MM.1S (cell line): ENCODE data around the gene MS4A7.

ENCODE experiments used
- DNase-seq: peaks from one replicate; pipeline ENCODE4 v3.0.0-alpha.2; 2015
- H2AFZ ChIP-seq: fragments of 300-600 bp; sonication (generic); 2 replicates; pipeline ENCODE4 v1.6.0; 2016; ENCODE audit warnings: antibody characterized with exemption, low read length
- H3F3A ChIP-seq: fragments of 300-600 bp; sonication (generic); 2 replicates; pipeline ENCODE4 v1.6.1; 2016; ENCODE audit warnings: mild to moderate bottlenecking, antibody characterized with exemption, low read length, moderate library complexity, mixed read lengths; ENCODE audit not compliant: insufficient read depth
- H3K27ac ChIP-seq: fragments of 300-600 bp; sonication (generic); 2 replicates; pipeline ENCODE4 v1.5.1; 2016; ENCODE audit warnings: mild to moderate bottlenecking, low read length
- H3K27me3 ChIP-seq: fragments of 300-600 bp; sonication (generic); replicated peaks from 2 replicates; pipeline ENCODE4 v1.6.0; 2016; ENCODE audit warnings: low read length; ENCODE audit not compliant: insufficient read depth
- H3K36me3 ChIP-seq: fragments of 300-600 bp; sonication (generic); replicated peaks from 2 replicates; pipeline ENCODE4 v1.6.1; 2016; ENCODE audit warnings: mild to moderate bottlenecking, low read length, mixed read lengths; ENCODE audit not compliant: insufficient read depth
- H3K4me1 ChIP-seq: fragments of 300-600 bp; sonication (generic); 2 replicates; pipeline ENCODE4 v1.6.1; 2016; ENCODE audit warnings: low read length, mixed read lengths
- H3K4me2 ChIP-seq: fragments of 300-600 bp; sonication (generic); 2 replicates; pipeline ENCODE4 v1.6.0; 2016; ENCODE audit warnings: low read depth, low read length
- H3K4me3 ChIP-seq: fragments of 300-600 bp; sonication (generic); 2 replicates; pipeline ENCODE4 v1.5.1; 2016; ENCODE audit warnings: low read length, mixed read lengths
- H3K79me2 ChIP-seq: fragments of 300-600 bp; sonication (generic); 2 replicates; pipeline ENCODE4 v1.6.1; 2016; ENCODE audit warnings: mixed run types, low read length, mixed read lengths
- H3K9ac ChIP-seq: fragments of 300-600 bp; sonication (generic); 2 replicates; pipeline ENCODE4 v1.6.1; 2016; ENCODE audit warnings: low read length, mixed read lengths
- H3K9me2 ChIP-seq: fragments of 300-600 bp; sonication (generic); replicated peaks from 2 replicates; pipeline ENCODE4 v1.6.1; 2016; ENCODE audit warnings: mild to moderate bottlenecking, low read length, mixed read lengths; ENCODE audit not compliant: insufficient read depth
- H3K9me3 ChIP-seq: fragments of 300-600 bp; sonication (generic); replicated peaks from 2 replicates; pipeline ENCODE4 v1.6.1; 2016; ENCODE audit warnings: mild to moderate bottlenecking, low read length, mixed read lengths; ENCODE audit not compliant: insufficient read depth
- H4K20me1 ChIP-seq: fragments of 300-600 bp; sonication (generic); 2 replicates; pipeline ENCODE4 v1.6.1; 2016; ENCODE audit warnings: mild to moderate bottlenecking, low read length, moderate library complexity, mixed read lengths; ENCODE audit not compliant: insufficient read depth
- CTCF ChIP-seq: fragments of 300-600 bp; sonication (generic); IDR thresholded peaks from 2 replicates; pipeline ENCODE4 v1.5.1; 2016; ENCODE audit warnings: antibody characterized with exemption, low read length, mixed read lengths
- EZH2 ChIP-seq: fragments of 300-600 bp; sonication (generic); optimal IDR thresholded peaks from 2 replicates; pipeline ENCODE3; 2017; ENCODE audit warnings: low read depth, mild to moderate bottlenecking, antibody characterized with exemption, low read length, mixed read lengths
- EZH2phosphoT487 ChIP-seq: fragments of 300-600 bp; sonication (generic); IDR thresholded peaks from 2 replicates; pipeline ENCODE4 v1.6.1; 2018; ENCODE audit warnings: antibody characterized with exemption, low read length

MS4A7 gene

GRCh38 chr11:60429272-60429671 lies 50.9 kb downstream of the MS4A7 start, which contains the start of gene MS4A5:
Gene MS4A5, plus strand, starts transcription at chr11:60429572. Its CDS starts 103 bp downstream, at chr11:60429675.
- H3K27me3 ChIP-seq: no peaks in the 10 kb centered on the region

GRCh38 chr11:60431251-60431650 lies 52.9 kb downstream of the MS4A7 start:
- Histone ChIP-seq H4K20me1 (no peaks in the 10 kb centered on the region), H3K36me3 (no peaks in the 10 kb centered on the region), H3F3A (no peaks in the 10 kb centered on the region), H2AFZ (no peak overlapping the region), H3K4me1 (no peaks in the 10 kb centered on the region), H3K4me2 (no peak overlapping the region), H3K27ac (no peak overlapping the region), H3K27me3 (no peaks in the 10 kb centered on the region), H3K9me3 (no peaks in the 10 kb centered on the region), H3K4me3 (no peak overlapping the region), H3K79me2 (no peaks in the 10 kb centered on the region), H3K9me2 (no peaks in the 10 kb centered on the region), H3K9ac (no peak overlapping the region)
- TF ChIP-seq EZH2 (no peak), CTCF (no peak), EZH2phosphoT487 (no peak)
- no peak for DNase-seq

More at GRCh38 chr11:60429272-60429671, 50.9 kb downstream of the MS4A7 start, which contains the start of gene MS4A5:
- H2AFZ ChIP-seq: no peak within 1 kb of the TSS
- no peak for DNase-seq
- H3K36me3 ChIP-seq: no peaks in the 10 kb centered on the region
- H3K79me2 ChIP-seq: no peaks in the 10 kb centered on the region
- no peak for TF ChIP-seq CTCF
- TF ChIP-seq EZH2: no peak
- no peak for TF ChIP-seq EZH2phosphoT487
- no peaks in the 10 kb centered on the region for H3F3A ChIP-seq
- H3K9me3 ChIP-seq: no peaks in the 10 kb centered on the region
- H3K27ac ChIP-seq: no peak within 1 kb of the TSS
- no peak within 1 kb of the TSS for H3K9ac ChIP-seq
- H3K4me1 ChIP-seq: no peaks in the 10 kb centered on the region
- no peaks in the 10 kb centered on the region for H3K9me2 ChIP-seq
- no peak within 1 kb of the TSS for H3K4me2 ChIP-seq
- no peaks in the 10 kb centered on the region for H4K20me1 ChIP-seq
- H3K4me3 ChIP-seq: no peak within 1 kb of the TSS

GRCh38 chr11:60433401-60433800 lies 55.1 kb downstream of the MS4A7 start:
- no peaks in the 10 kb centered on the region for H3K9me3 ChIP-seq
- H3K79me2 ChIP-seq: no peaks in the 10 kb centered on the region
- H3K27ac ChIP-seq: no peak overlapping the region
- no peaks in the 10 kb centered on the region for H3K36me3 ChIP-seq
- H3K9me2 ChIP-seq: no peaks in the 10 kb centered on the region
- DNase-seq: no peak
- H3K4me3 ChIP-seq: no peak overlapping the region
- no peaks in the 10 kb centered on the region for H3K27me3 ChIP-seq
- H3K9ac ChIP-seq: no peak overlapping the region
- H3K4me2 ChIP-seq: no peak overlapping the region
- no peaks in the 10 kb centered on the region for H4K20me1 ChIP-seq
- TF ChIP-seq CTCF (no peak), EZH2 (no peak), EZH2phosphoT487 (no peak)
- H3K4me1 ChIP-seq: no peaks in the 10 kb centered on the region
- H3F3A ChIP-seq: no peaks in the 10 kb centered on the region
- no peak overlapping the region for H2AFZ ChIP-seq
